Measurements from ENCODE around the gene EMC8.

- no peak for TF ChIP-seq POLR2A (IDR thresholded peaks at IDR 0.05)
- no peak for TF ChIP-seq CTCF (IDR thresholded peaks at IDR 0.05)
Observed at GRCh38 chr16:85829171-85829719, 29.9 kb upstream of the EMC8 start.

Measured in right lobe of liver (tissue), 4 donors.